Measurements from ENCODE around the gene HCRTR1. TPM values are rescaled to one million over a fixed set of nuclear protein-coding genes. Genes with fewer than 3 reads are reported as not detected.
A peak's percentile ranks its signal among the peaks of the same experiment; 100 is the strongest.

The HCRTR1 gene
- total RNA-seq, 4 donors from 2014 or later, result 0.21 to 2.5 TPM; not detected in 2

GRCh38 chr1:31657972-31658510 is 40.6 kb downstream of the HCRTR1 start:
- 74 to 87% methylated on average over 12 of the region's 12 CpGs for WGBS, 2 donors
- Histone ChIP-seq H3K27me3 (no peaks in the 10 kb centered on the region), H3K4me3 (no peak overlapping the region), H3K4me1 (peaks cover 0 to 21% (median 0%) of the 10 kb centered on the region in 4 donors), H3K36me3 (peaks cover 0 to 80% (median 0%) of the 10 kb centered on the region in 3 donors), H3K27ac (no peak overlapping the region), H3K9me3 (no peaks in the 10 kb centered on the region)
- DNase-seq (ENCODE audit: low spot score in 2 of 2), result no peak
- TF ChIP-seq EP300 (IDR thresholded peaks at IDR 0.05), result no peak
- no peak for TF ChIP-seq POLR2A (IDR thresholded peaks at IDR 0.05)
- TF ChIP-seq, protein P1, sequence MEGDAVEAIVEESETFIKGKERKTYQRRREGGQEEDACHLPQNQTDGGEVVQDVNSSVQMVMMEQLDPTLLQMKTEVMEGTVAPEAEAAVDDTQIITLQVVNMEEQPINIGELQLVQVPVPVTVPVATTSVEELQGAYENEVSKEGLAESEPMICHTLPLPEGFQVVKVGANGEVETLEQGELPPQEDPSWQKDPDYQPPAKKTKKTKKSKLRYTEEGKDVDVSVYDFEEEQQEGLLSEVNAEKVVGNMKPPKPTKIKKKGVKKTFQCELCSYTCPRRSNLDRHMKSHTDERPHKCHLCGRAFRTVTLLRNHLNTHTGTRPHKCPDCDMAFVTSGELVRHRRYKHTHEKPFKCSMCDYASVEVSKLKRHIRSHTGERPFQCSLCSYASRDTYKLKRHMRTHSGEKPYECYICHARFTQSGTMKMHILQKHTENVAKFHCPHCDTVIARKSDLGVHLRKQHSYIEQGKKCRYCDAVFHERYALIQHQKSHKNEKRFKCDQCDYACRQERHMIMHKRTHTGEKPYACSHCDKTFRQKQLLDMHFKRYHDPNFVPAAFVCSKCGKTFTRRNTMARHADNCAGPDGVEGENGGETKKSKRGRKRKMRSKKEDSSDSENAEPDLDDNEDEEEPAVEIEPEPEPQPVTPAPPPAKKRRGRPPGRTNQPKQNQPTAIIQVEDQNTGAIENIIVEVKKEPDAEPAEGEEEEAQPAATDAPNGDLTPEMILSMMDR (IDR thresholded peaks at IDR 0.05), result no peak

GRCh38 chr1:31658721-31659120 is 41.2 kb downstream of the HCRTR1 start:
- Histone ChIP-seq H3K4me1 (peaks cover 0 to 21% (median 0%) of the 10 kb centered on the region in 4 donors), H3K27me3 (no peaks in the 10 kb centered on the region), H3K36me3 (peaks cover 0 to 73% (median 0%) of the 10 kb centered on the region in 3 donors), H3K9me3 (no peaks in the 10 kb centered on the region), H3K27ac (no peak overlapping the region), H3K4me3 (no peak overlapping the region)
- 87 to 92% methylated on average over 3 of the region's 3 CpGs for WGBS, 2 donors
- no peak for DNase-seq (ENCODE audit: low spot score in 2 of 2)
- TF ChIP-seq, protein P1 (IDR thresholded peaks at IDR 0.05), result no peak
- TF ChIP-seq EP300 (IDR thresholded peaks at IDR 0.05) (no peak), POLR2A (IDR thresholded peaks at IDR 0.05) (no peak)

DNA sequence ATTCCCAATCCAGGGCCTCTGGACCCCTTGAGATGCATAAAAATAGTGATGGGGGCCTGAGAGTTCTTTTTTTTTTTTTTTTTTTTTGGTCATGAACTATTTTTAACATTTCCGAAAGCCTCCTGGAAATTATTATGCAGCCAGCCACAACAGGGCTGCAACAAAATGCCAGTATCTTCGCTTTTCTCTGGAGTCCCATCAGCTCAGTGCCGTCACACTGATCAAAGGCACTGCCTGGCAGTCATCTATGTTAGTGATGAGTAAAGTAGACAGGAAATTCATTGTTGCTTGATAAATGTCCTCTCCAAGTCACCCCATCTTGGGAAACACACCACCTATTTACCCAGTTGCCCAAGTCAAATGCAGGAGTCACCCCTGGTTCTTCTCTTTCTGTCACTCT is 42.4 kb downstream of the HCRTR1 start:
- TF ChIP-seq POLR2A (IDR thresholded peaks at IDR 0.05) (no peak), EP300 (IDR thresholded peaks at IDR 0.05) (no peak)
- TF ChIP-seq, protein P1 (IDR thresholded peaks at IDR 0.05), result no peak
- Histone ChIP-seq H3K4me1 (peaks cover 0 to 32% (median 2%) of the 10 kb centered on the region in 4 donors), H3K27ac (peak overlapping the region in 1 of 4 donors; percentile 46), H3K4me3 (no peak overlapping the region), H3K9me3 (no peaks in the 10 kb centered on the region), H3K27me3 (no peaks in the 10 kb centered on the region), H3K36me3 (peaks cover 0 to 62% (median 0%) of the 10 kb centered on the region in 3 donors)
- DNase-seq (ENCODE audit: low spot score in 2 of 2), result no peak
- WGBS, 2 donors, result 81 to 87% methylated on average over 3 of the region's 3 CpGs

DNA sequence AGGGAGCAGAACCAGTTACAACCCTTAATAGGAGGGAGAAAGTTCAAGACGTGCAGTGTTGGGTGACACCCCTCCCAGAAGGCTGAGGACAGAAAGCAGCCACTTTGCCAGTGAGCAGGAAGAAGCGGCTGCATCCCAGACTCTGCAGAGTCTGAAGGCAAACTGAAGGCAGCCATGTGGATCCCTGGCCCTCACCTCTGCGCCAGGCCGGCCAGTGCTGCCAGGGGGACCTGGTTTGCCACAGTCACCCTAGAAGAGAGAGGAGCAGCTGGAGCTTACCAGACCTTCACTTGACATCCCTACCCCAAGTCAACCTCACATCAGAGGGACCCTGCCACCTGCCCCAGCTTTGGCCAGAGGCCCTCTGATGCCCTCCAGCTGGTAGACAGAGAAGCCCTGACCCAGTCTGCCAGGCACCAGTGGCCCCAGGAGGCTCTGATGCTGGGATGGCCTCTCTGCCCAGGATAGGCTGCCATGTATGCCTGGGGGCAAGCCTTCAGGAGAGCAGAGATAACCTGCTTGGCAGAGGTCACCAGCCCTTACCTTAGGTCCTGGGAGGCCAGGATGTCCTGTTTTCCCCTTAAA is 43.5 kb downstream of the HCRTR1 start:
- TF ChIP-seq, protein P1 (IDR thresholded peaks at IDR 0.05), result no peak
- TF ChIP-seq POLR2A (IDR thresholded peaks at IDR 0.05) (no peak), EP300 (IDR thresholded peaks at IDR 0.05) (no peak)
- Histone ChIP-seq H3K27me3 (no peaks in the 10 kb centered on the region), H3K4me1 (peaks cover 0 to 43% (median 9%) of the 10 kb centered on the region in 4 donors), H3K36me3 (peaks cover 0 to 57% (median 0%) of the 10 kb centered on the region in 3 donors), H3K4me3 (no peak overlapping the region), H3K9me3 (no peaks in the 10 kb centered on the region), H3K27ac (peak overlapping the region in 2 of 4 donors; percentile 28 to 46)
- WGBS, 2 donors, result 66 to 81% methylated on average over 4 of the region's 4 CpGs
- DNase-seq (ENCODE audit: low spot score in 2 of 2), result no peak

DNA sequence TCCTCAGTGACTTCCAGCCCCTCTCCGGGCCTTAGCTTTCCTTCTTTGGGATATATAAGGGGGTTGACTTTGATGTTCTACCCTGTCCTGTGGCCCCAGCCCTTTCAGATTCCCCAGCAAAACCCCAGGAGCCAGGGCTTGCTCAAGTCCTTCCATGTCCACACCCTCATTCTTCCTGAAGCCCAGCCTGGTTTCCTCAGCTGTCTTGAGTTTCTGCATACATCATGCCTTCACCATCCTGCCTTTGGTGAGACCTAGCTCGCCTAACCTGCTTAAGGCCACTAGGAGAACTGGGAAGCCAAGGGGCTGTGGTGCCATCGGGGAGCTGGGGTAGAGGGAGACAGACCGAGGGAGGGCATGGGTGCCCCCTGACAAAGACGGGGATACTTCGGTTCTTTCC is 44.4 kb downstream of the HCRTR1 start:
- Histone ChIP-seq H3K36me3 (peaks cover 0 to 51% (median 0%) of the 10 kb centered on the region in 3 donors), H3K27me3 (no peaks in the 10 kb centered on the region), H3K9me3 (no peaks in the 10 kb centered on the region), H3K4me1 (peaks cover 0 to 52% (median 18%) of the 10 kb centered on the region in 4 donors), H3K4me3 (no peak overlapping the region), H3K27ac (peak overlapping the region in 2 of 4 donors; percentile 28 to 46)
- WGBS, 2 donors, result 86 to 90% methylated on average over 6 of the region's 6 CpGs
- TF ChIP-seq, protein P1 (IDR thresholded peaks at IDR 0.05), result no peak
- no peak for TF ChIP-seq POLR2A (IDR thresholded peaks at IDR 0.05)
- no peak for TF ChIP-seq EP300 (IDR thresholded peaks at IDR 0.05)
- DNase-seq (ENCODE audit: low spot score in 2 of 2), result no peak

All from tibial nerve (tissue), 4 donors.